Kidney (tissue), 14 donors: ENCODE data around the gene ENKD1. TPM values are rescaled to one million over a fixed set of nuclear protein-coding genes. Genes with fewer than 3 reads are reported as not detected.

ENCODE experiments used
- DNase-seq, 5 donors: peaks; one replicate each; pipeline ENCODE4 v3.0.0-alpha.2; 2013 to 2020
- FAIRE-seq: peaks from 2 replicates; lab custom pipeline; 2012; peaks lifted over from hg19 to GRCh38; lab: Jason Lieb, UNC
- H3K27ac ChIP-seq, 2 donors: one replicate each; pipeline ENCODE4 v1.7.0; 2013; ENCODE audit warnings: low read depth in 2 of 2, low read length in 2 of 2, inconsistent platforms in 1 of 2
- H3K27me3 ChIP-seq: one replicate; pipeline ENCODE4 v1.7.1; 2013; ENCODE audit warnings: low read length, inconsistent platforms; ENCODE audit not compliant: control insufficient read depth, insufficient read depth
- H3K36me3 ChIP-seq, 3 donors: one replicate each; pipeline versions ENCODE4 v1.7.0 to v1.7.1; 2013; ENCODE audit warnings: low read length in 3 of 3, control low read depth in 1 of 3, inconsistent platforms in 1 of 3; ENCODE audit not compliant: insufficient read depth in 3 of 3, control insufficient read depth in 2 of 3
- H3K4me1 ChIP-seq, 3 donors: one replicate each; pipeline versions ENCODE4 v1.7.0 to v1.7.1; 2013; ENCODE audit warnings: low read length in 3 of 3, inconsistent platforms in 1 of 3, low read depth in 1 of 3; ENCODE audit not compliant: control insufficient read depth in 2 of 3, insufficient read depth in 2 of 3
- H3K4me3 ChIP-seq, 3 donors: one replicate each; pipeline versions ENCODE4 v1.7.0 to v1.8.1; 2013; ENCODE audit warnings: low read length in 3 of 3, control low read depth in 1 of 3, inconsistent platforms in 1 of 3
- H3K9ac ChIP-seq, 3 donors: one replicate each; pipeline versions ENCODE4 v1.7.0 to v1.7.1; 2013; ENCODE audit warnings: low read length in 3 of 3, control low read depth in 1 of 3, inconsistent platforms in 1 of 3
- H3K9me3 ChIP-seq, 3 donors: one replicate each; pipeline versions ENCODE4 v1.7.0 to v1.7.1; 2013; ENCODE audit warnings: low read length in 3 of 3, control low read depth in 1 of 3, inconsistent platforms in 1 of 3; ENCODE audit not compliant: control insufficient read depth in 2 of 3, insufficient read depth in 1 of 3
- intact Hi-C: fragments of 100-400 bp; cut with DNase I; formaldehyde crosslinking; loops from one replicate; pipeline ENCODE4 v1.11.1; 2022
- polyA plus RNA-seq: library from polyadenylated mRNA; stranded (reverse); fragments of 350-450 nt; fragmentation: Illumina TruSeq; extraction: RNeasy Lipid Tissue Mini Kit (QIAGEN cat#74804); gene quantifications from one replicate; pipeline ENCODE4 v1.2.3, GENCODE V29; 2014; ENCODE audit warnings: low read depth, low replicate concordance; ENCODE audit not compliant: insufficient read depth
- total RNA-seq: library from RNA; stranded (reverse); fragmentation: NEBNext Ultra II Directional; extraction: Animal tissue kit (Norgen Biotek cat#: 25700); gene quantifications from one replicate; pipeline ENCODE4 v1.2.1, GENCODE V29; 2021
- TF ChIP-seq, protein P1 (sequence below): IDR thresholded peaks from 3 replicates; pipeline ENCODE4 v1.5.1; 2012; ENCODE audit warnings: mild to moderate bottlenecking, moderate library complexity, borderline replicate concordance; ENCODE audit not compliant: insufficient read depth; ENCODE audit errors: extremely low read depth
- donor health status: control.
- donor health status: control.
- donor health status: control.
- donor health status: control.
- donor health status: control.
- donor health status: DM: yes; HTN: yes; CAD: no.
- donor health status: Normal renal cell carcinoma (clear cell type).

The ENKD1 gene
- total and polyA plus RNA-seq, 2 donors from 2014 or later, result 30.2 to 38.3 TPM

DNA sequence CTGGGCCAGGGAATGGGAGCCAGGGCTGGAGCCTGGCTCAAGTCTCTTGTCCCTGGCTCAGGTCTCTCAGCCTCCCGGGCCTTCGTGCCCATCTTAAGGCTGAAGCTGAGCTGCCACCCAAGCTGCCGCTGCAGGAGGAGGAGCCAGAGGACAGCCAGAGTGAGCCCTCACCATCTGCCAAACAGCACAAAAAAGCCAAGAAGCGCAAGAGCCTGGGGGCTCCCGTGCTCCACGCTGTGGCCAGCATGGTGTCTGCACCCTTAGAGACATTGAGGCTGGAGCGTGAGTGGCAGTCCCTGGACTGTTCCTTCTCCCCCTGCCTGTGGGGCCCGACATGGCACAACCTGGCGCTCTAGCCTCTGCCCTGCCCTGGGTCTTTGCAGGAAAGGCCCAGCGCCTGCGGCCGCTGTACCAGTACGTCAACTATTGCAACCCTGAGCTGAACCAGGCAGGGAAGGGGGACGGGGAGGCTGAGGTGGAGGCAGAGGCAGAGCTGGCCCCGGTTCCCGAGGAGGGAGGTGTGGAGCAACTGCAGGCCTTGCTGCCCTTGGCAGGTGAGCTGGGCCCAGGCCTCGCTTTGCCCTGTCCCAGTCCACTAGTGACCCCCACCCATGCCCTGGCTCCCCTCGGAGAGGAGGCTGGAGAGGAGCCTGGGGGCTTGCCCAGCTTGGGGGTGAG, 1.4 kb upstream of the ENKD1 start:
- FAIRE-seq (no peak), DNase-seq (peak; percentile 93 to 96 (median 93))
- intact Hi-C loops, result no loop called here
- H3K9me3 ChIP-seq, result no peaks in the 10 kb centered on the region
- no peaks in the 10 kb centered on the region for H3K27me3 ChIP-seq
- TF ChIP-seq, protein P1, sequence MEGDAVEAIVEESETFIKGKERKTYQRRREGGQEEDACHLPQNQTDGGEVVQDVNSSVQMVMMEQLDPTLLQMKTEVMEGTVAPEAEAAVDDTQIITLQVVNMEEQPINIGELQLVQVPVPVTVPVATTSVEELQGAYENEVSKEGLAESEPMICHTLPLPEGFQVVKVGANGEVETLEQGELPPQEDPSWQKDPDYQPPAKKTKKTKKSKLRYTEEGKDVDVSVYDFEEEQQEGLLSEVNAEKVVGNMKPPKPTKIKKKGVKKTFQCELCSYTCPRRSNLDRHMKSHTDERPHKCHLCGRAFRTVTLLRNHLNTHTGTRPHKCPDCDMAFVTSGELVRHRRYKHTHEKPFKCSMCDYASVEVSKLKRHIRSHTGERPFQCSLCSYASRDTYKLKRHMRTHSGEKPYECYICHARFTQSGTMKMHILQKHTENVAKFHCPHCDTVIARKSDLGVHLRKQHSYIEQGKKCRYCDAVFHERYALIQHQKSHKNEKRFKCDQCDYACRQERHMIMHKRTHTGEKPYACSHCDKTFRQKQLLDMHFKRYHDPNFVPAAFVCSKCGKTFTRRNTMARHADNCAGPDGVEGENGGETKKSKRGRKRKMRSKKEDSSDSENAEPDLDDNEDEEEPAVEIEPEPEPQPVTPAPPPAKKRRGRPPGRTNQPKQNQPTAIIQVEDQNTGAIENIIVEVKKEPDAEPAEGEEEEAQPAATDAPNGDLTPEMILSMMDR, result peak; percentile 84
- H3K4me3 ChIP-seq, result peak overlapping the region in 2 of 3 donors; percentile 12 to 79
- H3K4me1 ChIP-seq, result peaks cover 0 to 24% (median 13%) of the 10 kb centered on the region in 3 donors
- peak overlapping the region in 1 of 3 donors; percentile 78 for H3K9ac ChIP-seq
- H3K27ac ChIP-seq, result peak overlapping the region in 1 of 2 donors; percentile 86
- no peaks in the 10 kb centered on the region for H3K36me3 ChIP-seq

DNA sequence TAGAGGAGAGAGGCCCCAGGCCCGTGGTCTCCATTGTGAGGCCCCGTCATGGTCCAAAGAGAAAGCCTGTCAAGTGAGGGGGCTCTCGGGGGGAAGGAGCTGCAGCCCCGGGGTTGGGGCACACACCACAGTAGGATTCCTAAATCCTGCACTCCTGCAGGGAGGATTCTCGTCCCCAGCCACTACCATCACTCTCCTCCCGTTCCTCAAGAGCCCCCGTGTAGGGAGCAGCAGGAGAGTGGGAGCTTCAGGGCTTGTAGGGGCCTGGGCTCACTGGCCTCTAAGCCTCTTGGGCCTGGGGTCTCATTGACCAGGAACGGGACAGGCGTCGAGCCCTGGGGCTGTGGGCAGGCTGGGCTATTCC, 885 bp upstream of the ENKD1 start:
- peak overlapping the region in 2 of 3 donors; percentile 77 to 79 for H3K4me3 ChIP-seq
- FAIRE-seq (no peak), DNase-seq (peak in 2 of 5 donors; percentile 75 to 83)
- H3K9ac ChIP-seq, result peak overlapping the region in 1 of 3 donors; percentile 78
- TF ChIP-seq, protein P1, result no peak
- H3K27ac ChIP-seq, result peak overlapping the region; percentile 86 to 92
- H3K36me3 ChIP-seq, result peaks cover 0 to 3% (median 0%) of the 10 kb centered on the region in 3 donors
- H3K4me1 ChIP-seq, result peaks cover 0 to 23% (median 11%) of the 10 kb centered on the region in 3 donors
- H3K27me3 ChIP-seq, result no peaks in the 10 kb centered on the region
- intact Hi-C loops, result no loop called here
- H3K9me3 ChIP-seq, result no peaks in the 10 kb centered on the region

DNA sequence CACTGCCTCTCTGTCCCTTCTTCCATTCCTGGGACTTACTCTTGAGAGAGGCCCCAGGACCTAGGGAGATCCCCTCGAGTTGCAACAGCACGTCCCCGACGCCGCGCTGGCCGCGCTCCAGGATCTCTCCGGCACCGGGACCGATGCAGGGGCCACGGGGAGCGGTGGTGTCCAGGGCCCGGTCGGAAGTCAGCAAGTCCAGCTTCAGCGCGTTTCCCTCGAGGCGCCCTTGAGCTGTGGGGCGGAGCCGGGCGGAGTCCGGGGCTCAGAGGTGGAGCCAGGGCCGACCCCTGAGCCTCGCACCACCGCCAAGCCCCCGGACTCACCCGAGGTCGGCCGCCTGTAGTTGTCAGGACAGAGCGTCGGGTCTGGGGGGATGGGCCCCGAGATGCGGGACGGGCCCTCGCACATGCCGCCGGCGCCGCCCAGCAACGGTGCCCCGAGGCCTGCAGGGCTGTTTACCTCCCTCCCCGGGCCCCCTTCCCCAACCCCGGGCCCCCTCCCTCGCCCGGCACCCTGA, 458 bp downstream of the ENKD1 start:
- H3K9me3 ChIP-seq, result no peaks in the 10 kb centered on the region
- H3K36me3 ChIP-seq, result peaks cover 0 to 3% (median 0%) of the 10 kb centered on the region in 3 donors
- TF ChIP-seq, protein P1, result no peak
- H3K4me1 ChIP-seq, result peaks cover 0 to 28% (median 11%) of the 10 kb centered on the region in 3 donors
- intact Hi-C loops, result no loop called here
- peak overlapping the region in 1 of 3 donors; percentile 3 for H3K9ac ChIP-seq
- H3K4me3 ChIP-seq, result peak overlapping the region in 2 of 3 donors; percentile 28 to 79
- H3K27me3 ChIP-seq, result no peaks in the 10 kb centered on the region
- H3K27ac ChIP-seq, result peak overlapping the region in 1 of 2 donors; percentile 92
- FAIRE-seq (no peak), DNase-seq (peak in 4 of 5 donors; percentile 39 to 87 (median 58))
